ENCODE results near the gene GRK5.

GRK5 gene

DNA sequence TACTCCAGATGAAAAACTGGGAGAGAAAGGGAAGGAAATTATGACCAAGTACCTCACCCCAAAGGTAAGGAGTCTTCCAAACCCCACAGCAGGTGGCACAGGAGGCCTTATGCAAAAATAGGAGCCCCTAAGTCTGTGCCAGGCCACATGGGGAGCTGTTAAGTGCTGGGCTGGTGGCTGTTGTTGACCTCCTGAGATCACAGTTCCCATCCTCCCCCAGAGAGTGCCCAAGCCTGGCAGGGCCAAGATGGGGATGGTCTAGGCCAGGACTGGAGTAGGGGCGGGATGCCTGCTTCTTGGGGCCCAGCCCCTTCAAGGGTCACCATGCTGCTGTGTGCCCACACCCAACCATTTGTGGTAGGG, 189.3 kb downstream of the GRK5 start:
- in situ Hi-C loops (cut with MboI; ENCODE audit: low sequenced_read_pairs), result no loop called here

GRCh38 chr10:119397416-119397815, 190.0 kb downstream of the GRK5 start:
- in situ Hi-C loops (cut with MboI; ENCODE audit: low sequenced_read_pairs), result no loop called here

GRCh38 chr10:119398996-119399395, 191.6 kb downstream of the GRK5 start:
- in situ Hi-C loops (cut with MboI; ENCODE audit: low sequenced_read_pairs), result no loop called here

- in situ Hi-C loops (cut with MboI; ENCODE audit: low sequenced_read_pairs), result no loop called here
Observed at GRCh38 chr10:119399466-119399865, 192.1 kb downstream of the GRK5 start.

DNA sequence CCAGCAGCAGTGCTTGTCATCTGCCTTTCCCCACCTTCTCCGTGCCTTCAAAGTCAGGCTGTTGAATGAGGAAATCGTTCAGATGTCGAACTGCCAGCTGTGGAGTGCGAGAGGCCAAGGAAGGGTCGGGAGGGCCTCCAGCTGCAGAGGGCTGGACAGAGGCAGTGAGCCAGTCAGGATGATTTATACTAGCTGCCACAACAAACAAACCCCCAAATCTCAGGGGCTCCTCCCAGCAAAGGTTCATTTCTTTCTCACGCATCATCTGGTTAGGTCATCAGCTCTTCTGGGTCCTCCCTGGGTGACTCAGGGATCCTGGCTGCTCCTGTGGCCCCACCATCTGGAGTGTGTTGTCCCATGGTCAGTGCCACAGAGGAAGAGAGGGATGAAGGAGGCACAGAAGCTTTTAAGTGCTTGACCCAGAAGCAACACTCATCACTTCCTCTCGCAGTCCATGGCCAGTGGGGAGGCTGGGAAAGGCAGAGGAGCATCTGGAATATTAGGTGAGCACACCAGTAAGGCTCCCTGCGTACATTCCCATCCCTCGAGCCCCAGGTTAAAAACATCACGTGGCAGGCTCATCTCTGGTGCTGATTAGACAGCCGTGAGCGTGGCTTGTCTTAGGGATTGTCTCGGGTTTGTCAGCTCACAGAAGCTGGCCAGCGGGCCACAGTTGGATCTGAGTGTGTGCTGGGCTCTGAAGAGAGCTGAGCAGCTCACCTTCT, 194.5 kb downstream of the GRK5 start:
- in situ Hi-C loops (cut with MboI; ENCODE audit: low sequenced_read_pairs), result no loop called here

DNA sequence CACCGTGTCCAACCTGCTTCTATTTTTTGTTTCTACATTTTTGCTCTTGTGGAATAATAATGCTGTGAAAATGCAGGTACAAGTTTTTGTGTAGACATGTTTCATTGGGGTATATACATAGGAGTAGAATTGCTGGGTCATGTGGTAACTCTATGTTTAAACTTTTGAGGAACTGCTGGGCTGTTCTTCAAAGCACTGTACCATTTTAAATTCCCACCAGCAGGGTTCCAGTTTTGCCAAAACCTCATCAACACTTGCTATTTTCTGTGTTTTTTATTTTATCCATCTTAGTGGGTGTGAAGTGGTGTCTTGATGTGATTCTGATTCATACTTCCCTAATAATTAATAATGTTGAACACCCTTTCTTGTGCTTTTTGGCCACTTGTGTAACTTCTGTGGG, 196.6 kb downstream of the GRK5 start:
- in situ Hi-C loops (cut with MboI; ENCODE audit: low sequenced_read_pairs), result no loop called here

DNA sequence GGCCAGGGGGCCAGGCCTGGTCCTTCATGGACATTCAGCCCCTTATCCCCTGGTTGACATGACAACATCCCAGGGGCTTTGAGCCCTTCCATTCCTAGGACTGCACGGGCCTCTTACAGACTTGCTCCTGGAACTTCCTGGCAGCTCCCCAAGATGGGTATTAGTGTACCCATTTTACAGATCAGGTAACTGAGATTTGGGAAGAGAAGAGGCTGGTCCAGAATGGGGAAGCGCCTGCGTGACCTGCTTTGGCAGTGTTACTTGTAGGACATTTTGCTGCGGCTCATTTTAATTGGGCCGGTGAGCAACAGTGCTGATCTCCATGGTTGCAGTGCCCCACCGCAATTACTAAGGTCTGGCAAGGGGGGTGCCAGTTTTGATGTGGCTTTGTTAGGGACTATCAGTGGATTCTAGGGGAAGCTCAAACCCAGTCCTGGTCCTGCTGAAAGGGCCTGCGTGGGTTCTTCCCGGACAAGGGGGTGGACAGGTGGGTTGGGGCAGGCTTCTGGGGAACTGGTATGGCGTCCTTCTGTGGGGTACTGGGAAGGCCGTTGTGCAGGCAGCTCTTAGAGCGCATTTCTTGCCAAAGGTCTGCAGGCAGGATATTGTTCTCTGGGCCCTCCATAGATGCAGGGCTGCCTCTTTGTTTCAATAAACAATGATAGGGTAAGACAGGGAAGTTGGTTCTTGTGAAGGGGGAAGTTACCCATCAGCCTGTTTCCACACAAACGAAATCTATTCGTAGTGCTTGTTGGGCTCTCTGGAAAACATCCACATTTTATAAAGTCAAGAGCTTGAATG, 197.5 kb downstream of the GRK5 start:
- in situ Hi-C loops (cut with MboI; ENCODE audit: low sequenced_read_pairs), result no loop called here

GRCh38 chr10:119405520-119405807, 198.1 kb downstream of the GRK5 start:
- in situ Hi-C loops (cut with MboI; ENCODE audit: low sequenced_read_pairs), result no loop called here

GRCh38 chr10:119406137-119406536, 198.8 kb downstream of the GRK5 start:
- in situ Hi-C loops (cut with MboI; ENCODE audit: low sequenced_read_pairs), result no loop called here

- in situ Hi-C loops (cut with MboI; ENCODE audit: low sequenced_read_pairs), result no loop called here
Observed at GRCh38 chr10:119406601-119407253, 199.4 kb downstream of the GRK5 start.

GRCh38 chr10:119407254-119407777, 199.9 kb downstream of the GRK5 start:
- in situ Hi-C loops (cut with MboI; ENCODE audit: low sequenced_read_pairs), result no loop called here

DNA sequence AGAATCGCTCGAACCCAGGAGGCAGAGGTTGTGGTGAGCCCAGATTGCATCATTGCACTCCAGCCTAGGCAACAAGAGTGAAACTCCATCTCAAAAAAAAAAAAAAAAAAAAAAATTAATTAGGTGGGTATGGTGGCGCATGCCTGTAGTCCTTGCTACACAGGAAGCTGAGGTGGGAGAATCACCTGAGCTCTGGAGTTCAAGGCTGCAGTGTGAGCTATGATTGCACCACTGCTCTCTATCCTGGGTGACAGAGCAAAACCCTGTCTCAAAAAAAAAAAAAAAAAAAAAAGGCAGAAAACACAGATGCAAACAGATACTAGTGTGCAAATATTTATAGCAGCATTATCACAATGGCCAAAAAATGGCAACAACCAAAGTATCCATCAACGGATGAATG, 200.7 kb downstream of the GRK5 start:
- in situ Hi-C loops (cut with MboI; ENCODE audit: low sequenced_read_pairs), result no loop called here

DNA sequence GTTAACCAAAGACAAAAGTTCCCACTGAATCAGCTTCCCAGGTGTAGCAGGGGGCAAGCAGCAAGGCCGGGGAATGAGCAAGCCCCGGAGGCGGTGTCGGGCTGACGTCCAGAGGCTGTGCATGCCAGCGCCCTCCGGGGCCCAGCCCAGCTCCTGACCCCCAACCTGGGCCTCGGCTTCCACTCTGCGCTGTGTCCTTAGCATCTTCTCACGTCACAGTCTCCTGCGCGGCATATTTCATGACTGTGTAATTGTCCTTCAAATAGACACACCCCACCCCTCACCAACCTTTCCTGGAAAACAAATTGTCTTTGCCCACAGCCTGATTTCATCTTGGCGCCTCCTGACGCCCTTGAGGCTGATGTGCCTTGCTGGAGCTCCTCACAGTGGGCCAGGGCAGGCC, 201.6 kb downstream of the GRK5 start:
- in situ Hi-C loops (cut with MboI; ENCODE audit: low sequenced_read_pairs), result no loop called here

DNA sequence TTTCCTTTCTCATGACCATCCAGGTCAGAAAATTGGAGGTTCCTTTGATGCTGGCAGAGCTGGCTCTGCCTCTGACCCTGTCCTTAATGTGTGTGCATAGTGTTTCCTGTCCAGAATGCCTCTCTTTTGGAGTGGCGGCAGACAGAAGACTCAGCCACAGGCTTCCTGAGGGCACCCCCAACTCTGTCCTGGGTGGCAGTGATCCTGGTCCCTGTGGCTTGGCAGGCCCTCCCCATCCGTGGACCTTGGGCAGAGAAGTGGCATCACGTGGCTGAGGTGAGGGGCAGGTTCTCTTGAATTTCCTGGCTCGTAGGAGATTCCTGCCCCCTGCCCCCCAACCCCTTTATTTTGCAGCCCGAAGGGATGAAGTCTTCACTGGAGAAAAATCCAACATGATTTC, 202.0 kb downstream of the GRK5 start:
- in situ Hi-C loops (cut with MboI; ENCODE audit: low sequenced_read_pairs), result no loop called here

GRCh38 chr10:119409906-119410305, 202.5 kb downstream of the GRK5 start:
- in situ Hi-C loops (cut with MboI; ENCODE audit: low sequenced_read_pairs), result loop anchor here (10.0 kb wide), 1 partner anchor 215 kb away; no protein-coding TSS in a partner anchor

DNA sequence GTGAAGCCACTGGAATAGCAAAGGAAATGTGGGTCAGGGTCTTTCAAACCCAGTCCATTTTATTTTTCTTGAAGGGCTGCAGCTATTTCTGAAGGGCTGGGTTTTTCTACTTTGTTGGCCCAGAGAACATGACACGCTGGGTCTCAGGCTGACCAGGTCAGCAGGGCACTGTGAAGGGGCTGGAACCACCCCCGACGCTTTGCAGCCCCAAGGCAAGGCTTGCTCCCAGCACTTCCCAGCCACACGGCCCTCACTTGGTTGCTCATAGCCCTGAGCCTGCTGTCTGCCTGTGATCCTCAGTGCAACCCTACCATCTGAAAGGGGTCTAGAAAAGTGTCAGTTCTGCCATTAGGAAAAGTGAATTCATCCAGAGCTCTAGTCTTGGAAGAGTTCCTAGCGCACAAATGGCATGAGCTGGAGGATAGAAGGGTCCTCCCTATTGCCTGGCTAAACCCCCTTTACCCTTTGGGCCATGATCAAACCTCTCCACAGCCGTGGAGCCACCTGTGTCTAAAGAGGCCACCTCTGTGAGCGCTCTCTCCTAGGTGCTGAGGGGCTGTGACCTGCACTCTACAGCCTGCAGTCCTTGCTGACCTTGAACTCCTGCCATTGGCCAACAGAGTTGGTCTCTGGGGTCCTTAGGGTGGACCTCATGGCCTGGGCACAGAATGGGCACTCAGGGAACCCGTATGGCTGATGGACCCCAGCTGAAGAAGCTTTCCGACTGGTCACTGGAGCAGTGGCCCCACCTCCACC, 203.2 kb downstream of the GRK5 start:
- in situ Hi-C loops (cut with MboI; ENCODE audit: low sequenced_read_pairs), result loop anchor here (10.0 kb wide), 1 partner anchor 216 kb away; no protein-coding TSS in a partner anchor

DNA sequence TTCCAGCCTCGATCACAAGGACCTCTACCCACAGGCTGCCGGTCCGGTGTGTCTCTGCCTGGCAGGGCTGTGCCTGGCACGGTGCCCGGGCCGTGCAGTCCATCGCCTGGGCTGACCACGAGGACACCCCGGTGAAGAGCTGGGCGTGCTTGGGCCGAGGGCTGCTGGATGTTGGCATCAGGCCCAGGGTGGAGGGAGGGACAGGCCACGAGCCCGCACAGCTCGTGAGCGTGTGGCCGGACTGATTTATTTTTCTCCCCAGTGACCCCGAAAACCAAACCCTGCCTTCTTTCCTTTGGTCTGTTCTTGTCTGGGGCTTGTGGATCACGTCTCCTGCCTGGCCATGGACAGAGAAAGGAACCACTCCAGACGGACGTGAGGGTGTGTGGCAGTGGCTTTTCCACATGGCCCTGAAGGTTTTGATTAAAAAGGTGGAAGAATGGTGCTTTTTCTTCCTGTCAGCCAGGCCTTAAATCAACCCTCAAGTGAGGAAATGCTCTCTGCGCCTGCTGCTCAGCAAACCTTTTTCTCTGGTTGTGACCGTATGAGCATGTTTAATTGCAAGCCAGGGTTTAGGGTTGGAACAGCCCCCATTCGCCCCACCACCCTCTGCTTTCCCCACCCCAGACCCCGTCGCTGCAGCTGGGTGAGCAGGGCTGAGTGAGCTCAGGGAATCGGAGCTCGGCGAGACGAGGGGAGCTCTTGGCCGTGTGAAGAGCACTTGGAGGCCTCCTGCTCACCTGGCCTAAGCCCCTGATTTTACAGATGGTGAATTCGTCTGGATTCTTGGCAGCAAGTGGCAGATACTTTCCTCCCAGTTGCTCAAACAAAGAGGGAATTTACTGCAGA, 205.1 kb downstream of the GRK5 start:
- in situ Hi-C loops (cut with MboI; ENCODE audit: low sequenced_read_pairs), result loop anchor here (10.0 kb wide), 1 partner anchor 218 kb away; no protein-coding TSS in a partner anchor

DNA sequence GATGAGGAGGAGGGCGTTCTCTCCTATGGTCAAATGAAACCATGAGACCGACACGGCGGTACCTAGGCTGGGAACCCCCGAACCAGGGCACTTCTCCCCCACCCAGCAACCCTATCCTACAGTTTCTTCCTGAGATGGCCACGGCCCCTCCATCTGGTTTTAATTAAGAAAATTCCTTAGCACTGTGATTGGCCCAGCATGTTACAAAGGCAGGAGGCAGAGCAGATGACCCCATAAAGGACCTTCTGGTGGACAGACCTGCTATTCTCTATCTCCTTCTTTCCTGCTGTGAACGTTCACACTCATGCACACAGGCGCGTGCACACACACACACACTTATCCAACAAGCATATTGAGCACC, 205.7 kb downstream of the GRK5 start:
- in situ Hi-C loops (cut with MboI; ENCODE audit: low sequenced_read_pairs), result loop anchor here (10.0 kb wide), 1 partner anchor 218 kb away; no protein-coding TSS in a partner anchor

- in situ Hi-C loops (cut with MboI; ENCODE audit: low sequenced_read_pairs), result loop anchor here (10.0 kb wide), 1 partner anchor 219 kb away; no protein-coding TSS in a partner anchor
Observed at GRCh38 chr10:119413471-119414080, 206.2 kb downstream of the GRK5 start.

All from HL-60/S4 (cell line).